Measurements from ENCODE around the gene RASEF. TPM values are rescaled to one million over a fixed set of nuclear protein-coding genes. Genes with fewer than 3 reads are reported as not detected.

Gene RASEF
- total RNA-seq, 4 donors from 2014 or later: 0.13 to 0.72 (median 0.33) TPM

DNA sequence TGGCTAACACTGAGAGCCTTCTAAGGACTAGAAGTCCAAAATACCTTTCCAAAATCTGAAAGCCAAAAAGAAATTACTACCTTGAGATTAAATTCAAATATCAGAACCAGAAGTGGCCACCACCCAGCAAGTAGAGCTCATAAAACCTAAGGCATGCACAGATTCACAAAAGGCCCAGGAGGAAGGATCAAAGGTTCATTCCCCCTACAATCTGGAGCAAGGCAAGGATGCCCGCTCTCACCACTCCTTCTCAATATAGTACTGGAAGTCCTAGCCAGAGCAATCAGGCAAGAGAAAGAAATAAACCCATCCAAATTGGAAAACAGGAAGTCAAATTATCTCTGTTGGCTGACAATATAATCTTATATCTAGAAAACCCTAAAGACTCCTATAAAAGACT, 6.0 kb downstream of the RASEF start:
- H3K4me3 ChIP-seq: no peak overlapping the region
- no peak for ATAC-seq
- TF ChIP-seq POLR2AphosphoS5 (IDR thresholded peaks at IDR 0.05) (no peak), EP300 (IDR thresholded peaks at IDR 0.05) (no peak), POLR2A (IDR thresholded peaks at IDR 0.05) (no peak)
- TF ChIP-seq, protein P1, sequence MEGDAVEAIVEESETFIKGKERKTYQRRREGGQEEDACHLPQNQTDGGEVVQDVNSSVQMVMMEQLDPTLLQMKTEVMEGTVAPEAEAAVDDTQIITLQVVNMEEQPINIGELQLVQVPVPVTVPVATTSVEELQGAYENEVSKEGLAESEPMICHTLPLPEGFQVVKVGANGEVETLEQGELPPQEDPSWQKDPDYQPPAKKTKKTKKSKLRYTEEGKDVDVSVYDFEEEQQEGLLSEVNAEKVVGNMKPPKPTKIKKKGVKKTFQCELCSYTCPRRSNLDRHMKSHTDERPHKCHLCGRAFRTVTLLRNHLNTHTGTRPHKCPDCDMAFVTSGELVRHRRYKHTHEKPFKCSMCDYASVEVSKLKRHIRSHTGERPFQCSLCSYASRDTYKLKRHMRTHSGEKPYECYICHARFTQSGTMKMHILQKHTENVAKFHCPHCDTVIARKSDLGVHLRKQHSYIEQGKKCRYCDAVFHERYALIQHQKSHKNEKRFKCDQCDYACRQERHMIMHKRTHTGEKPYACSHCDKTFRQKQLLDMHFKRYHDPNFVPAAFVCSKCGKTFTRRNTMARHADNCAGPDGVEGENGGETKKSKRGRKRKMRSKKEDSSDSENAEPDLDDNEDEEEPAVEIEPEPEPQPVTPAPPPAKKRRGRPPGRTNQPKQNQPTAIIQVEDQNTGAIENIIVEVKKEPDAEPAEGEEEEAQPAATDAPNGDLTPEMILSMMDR (IDR thresholded peaks at IDR 0.05): no peak
- peaks cover 0 to 5% (median 0%) of the 10 kb centered on the region in 3 donors for H3K4me1 ChIP-seq
- H3K36me3 ChIP-seq: no peaks in the 10 kb centered on the region
- 100% methylated on average over 1 of the region's 1 CpG for WGBS, 2 donors (ENCODE audit: low coverage in 1 of 2)
- H3K27ac ChIP-seq: no peak overlapping the region
- H3K27me3 ChIP-seq: peaks cover 28% of the 10 kb centered on the region
- no peaks in the 10 kb centered on the region for H3K9me3 ChIP-seq

DNA sequence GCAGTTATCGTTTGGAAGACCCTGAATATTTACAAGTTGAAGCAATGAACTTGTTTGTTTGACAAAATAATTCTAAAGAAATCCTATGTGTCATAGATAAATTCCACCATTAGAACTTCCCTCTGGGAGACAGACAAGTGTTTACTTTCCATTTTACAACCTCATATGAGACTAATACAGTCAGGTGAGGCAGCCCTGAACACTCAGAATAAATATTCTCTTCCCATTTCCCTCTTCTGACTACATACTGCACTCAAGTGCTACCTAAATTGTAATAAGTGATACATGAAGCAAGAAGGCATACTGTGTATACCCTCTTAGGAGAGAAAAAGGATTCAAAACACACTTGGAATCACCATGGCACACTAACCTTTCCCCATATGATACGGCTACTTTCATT, 6.8 kb downstream of the RASEF start:
- TF ChIP-seq POLR2A (IDR thresholded peaks at IDR 0.05) (no peak), EP300 (IDR thresholded peaks at IDR 0.05) (no peak), POLR2AphosphoS5 (IDR thresholded peaks at IDR 0.05) (no peak)
- TF ChIP-seq, protein P1 (IDR thresholded peaks at IDR 0.05): no peak
- Histone ChIP-seq H3K27me3 (peaks cover 20% of the 10 kb centered on the region), H3K4me3 (no peak overlapping the region), H3K27ac (no peak overlapping the region), H3K36me3 (no peaks in the 10 kb centered on the region), H3K9me3 (no peaks in the 10 kb centered on the region), H3K4me1 (no peaks in the 10 kb centered on the region)
- WGBS, 2 donors (ENCODE audit: low coverage in 1 of 2): 53% methylated on average over 2 of the region's 2 CpGs
- ATAC-seq: no peak

DNA sequence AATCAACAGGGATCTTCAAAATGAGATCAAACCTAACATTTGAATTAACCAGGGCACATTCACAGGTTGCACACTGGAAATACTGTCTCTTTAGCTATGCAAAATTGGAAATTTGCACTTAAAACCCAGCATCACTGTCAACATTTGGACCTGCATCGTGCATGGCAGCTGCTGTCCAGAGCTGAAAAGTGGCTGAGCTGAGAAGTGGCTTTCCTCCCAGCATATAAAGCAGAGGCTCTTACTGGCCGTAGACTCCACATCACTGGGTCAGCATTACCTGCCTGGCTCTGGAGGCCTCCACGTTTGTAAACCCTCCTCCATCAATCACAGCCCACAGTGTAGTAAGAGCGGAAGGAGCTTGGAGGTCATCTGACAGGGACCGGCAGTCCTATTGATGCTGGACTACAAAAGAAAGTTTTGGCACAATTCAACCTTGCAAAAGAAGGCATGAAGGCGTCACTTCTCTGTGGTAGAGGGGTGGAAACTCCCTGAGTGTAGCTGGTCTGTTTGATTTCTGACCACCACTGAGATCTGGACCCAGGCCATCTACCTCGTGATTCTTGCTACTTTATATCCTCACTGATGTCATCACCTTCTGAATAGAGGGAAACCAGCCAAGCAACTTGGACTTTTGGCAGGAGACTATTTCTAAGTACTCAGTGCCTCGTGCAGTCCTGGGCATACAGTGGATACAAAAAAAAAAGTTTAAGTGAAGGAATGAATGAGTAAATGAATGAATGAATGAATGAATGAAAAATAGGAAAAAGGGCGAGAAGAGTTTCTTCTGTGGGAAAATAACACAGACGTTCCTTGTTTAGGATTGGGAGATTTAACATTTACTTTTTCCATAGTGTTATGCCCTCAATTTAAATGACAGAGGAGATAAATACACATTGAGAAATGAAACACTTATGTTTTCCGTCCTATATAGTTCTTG, 14.8 kb downstream of the RASEF start:
- Histone ChIP-seq H3K4me3 (no peak overlapping the region), H3K9me3 (no peaks in the 10 kb centered on the region), H3K27me3 (no peaks in the 10 kb centered on the region), H3K27ac (no peak overlapping the region), H3K36me3 (no peaks in the 10 kb centered on the region), H3K4me1 (no peaks in the 10 kb centered on the region)
- no peak for ATAC-seq
- no peak for TF ChIP-seq POLR2A (IDR thresholded peaks at IDR 0.05)
- no peak for TF ChIP-seq POLR2AphosphoS5 (IDR thresholded peaks at IDR 0.05)
- no peak for TF ChIP-seq EP300 (IDR thresholded peaks at IDR 0.05)
- TF ChIP-seq, protein P1 (IDR thresholded peaks at IDR 0.05): no peak
- 32 to 38% methylated on average over 5 to 8 of the region's 11 CpGs for WGBS, 2 donors (ENCODE audit: low coverage in 1 of 2)

DNA sequence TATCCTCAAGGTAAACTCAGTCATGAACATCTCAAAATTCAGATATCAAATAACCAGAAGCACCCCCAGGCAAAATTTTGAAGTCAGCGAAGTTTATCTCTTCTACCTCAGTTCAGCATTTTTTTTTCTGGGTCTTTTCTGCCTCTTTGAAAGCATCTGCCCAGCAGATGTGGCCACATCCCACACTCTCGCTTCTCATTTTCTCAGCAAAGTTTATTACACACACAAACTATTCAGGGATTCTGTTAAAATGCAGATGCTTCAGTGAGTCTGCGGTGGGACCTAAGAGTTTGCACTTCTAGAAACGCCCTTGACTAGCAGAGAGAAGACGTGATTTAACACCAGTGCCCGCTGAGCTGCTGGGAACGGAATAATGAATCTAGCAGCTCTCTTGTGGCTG, 19.3 kb downstream of the RASEF start:
- TF ChIP-seq, protein P1 (IDR thresholded peaks at IDR 0.05): no peak
- Histone ChIP-seq H3K4me3 (no peak overlapping the region), H3K27me3 (peaks cover 7% of the 10 kb centered on the region), H3K36me3 (no peaks in the 10 kb centered on the region), H3K9me3 (no peaks in the 10 kb centered on the region), H3K4me1 (no peaks in the 10 kb centered on the region), H3K27ac (no peak overlapping the region)
- no peak for ATAC-seq
- WGBS, 2 donors (ENCODE audit: low coverage in 1 of 2): 38 to 66% methylated on average over 5 to 7 of the region's 7 CpGs

DNA sequence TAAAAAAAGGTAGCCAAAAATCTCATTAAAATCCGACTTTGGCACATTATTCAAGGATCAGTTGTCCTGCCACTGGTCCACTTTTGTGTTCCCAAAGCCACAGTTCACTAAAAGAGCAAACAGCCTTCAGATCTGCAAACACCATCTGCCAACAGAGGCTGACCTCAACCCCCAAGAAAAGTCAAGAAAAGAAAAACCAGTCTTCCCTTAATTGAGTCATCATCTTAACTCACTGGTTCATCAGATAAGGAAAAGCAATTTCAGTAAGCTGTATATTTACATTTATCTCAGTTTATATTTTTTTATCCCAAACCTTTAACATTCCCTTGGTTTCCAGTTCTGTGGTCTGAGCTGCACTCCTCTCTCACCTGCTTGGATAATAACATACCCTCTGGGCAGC, 21.2 kb downstream of the RASEF start:
- no peaks in the 10 kb centered on the region for H3K36me3 ChIP-seq
- no peak for ATAC-seq
- no peak overlapping the region for H3K27ac ChIP-seq
- WGBS, 2 donors (ENCODE audit: low coverage in 1 of 2): 0% methylated on average over 1 of the region's 1 CpG; no CpG with 5 or more reads in 1 of the 2 donors
- TF ChIP-seq POLR2A (IDR thresholded peaks at IDR 0.05): no peak
- H3K4me3 ChIP-seq: no peak overlapping the region
- H3K4me1 ChIP-seq: no peaks in the 10 kb centered on the region
- peaks cover 7% of the 10 kb centered on the region for H3K27me3 ChIP-seq
- no peaks in the 10 kb centered on the region for H3K9me3 ChIP-seq

Data from gastroesophageal sphincter (tissue), 4 donors.